Fibroblast of peridontal ligament (primary cell): ENCODE data around the gene KSR2.

Source experiments
- DNase-seq: peaks from one replicate; pipeline ENCODE4 v3.0.0-alpha.2; 2010; ENCODE audit errors: extremely low read depth

KSR2 gene

GRCh38 chr12:117498256-117498655 is 470.5 kb downstream of the KSR2 start:
- no peak for DNase-seq

GRCh38 chr12:117497407-117497806 is 471.4 kb downstream of the KSR2 start:
- no peak for DNase-seq

GRCh38 chr12:117494833-117495655 is 473.7 kb downstream of the KSR2 start:
- DNase-seq: no peak

GRCh38 chr12:117491711-117492110 is 477.1 kb downstream of the KSR2 start:
- DNase-seq: no peak

- no peak for DNase-seq
Observed at GRCh38 chr12:117490130-117490529, 478.7 kb downstream of the KSR2 start.

- DNase-seq: no peak
Observed at GRCh38 chr12:117489671-117490070, 479.1 kb downstream of the KSR2 start.

- no peak for DNase-seq
Observed at GRCh38 chr12:117486840-117487659, 481.7 kb downstream of the KSR2 start.

GRCh38 chr12:117485984-117486839 is 482.6 kb downstream of the KSR2 start:
- no peak for DNase-seq

GRCh38 chr12:117484901-117485300 is 483.9 kb downstream of the KSR2 start:
- DNase-seq: no peak

- DNase-seq: no peak
Observed at GRCh38 chr12:117483501-117483900, 485.3 kb downstream of the KSR2 start.

GRCh38 chr12:117481470-117481869 is 487.3 kb downstream of the KSR2 start:
- no peak for DNase-seq

- DNase-seq: no peak
Observed at GRCh38 chr12:117476341-117476740, 492.4 kb downstream of the KSR2 start.

- no peak for DNase-seq
Observed at GRCh38 chr12:117473856-117474255, 494.9 kb downstream of the KSR2 start.

- DNase-seq: no peak
Observed at GRCh38 chr12:117472983-117473382, 495.8 kb downstream of the KSR2 start.

- DNase-seq: no peak
Observed at GRCh38 chr12:117470804-117471203, 498.0 kb downstream of the KSR2 start.

GRCh38 chr12:117469883-117470483 is 498.8 kb downstream of the KSR2 start:
- no peak for DNase-seq

GRCh38 chr12:117468016-117468415 is 500.8 kb downstream of the KSR2 start:
- no peak for DNase-seq

GRCh38 chr12:117467588-117467987 is 501.2 kb downstream of the KSR2 start:
- DNase-seq: no peak

- DNase-seq: no peak
Observed at GRCh38 chr12:117466677-117467362, 502.0 kb downstream of the KSR2 start.

- no peak for DNase-seq
Observed at GRCh38 chr12:117461732-117462131, 507.1 kb downstream of the KSR2 start.

GRCh38 chr12:117459229-117459628 is 509.6 kb downstream of the KSR2 start:
- DNase-seq: no peak
